WTC11 (cell line): Measurements from ENCODE around the gene ARMC2.

Experiments
- CTCF ChIP-seq: fragments of 200-600 bp; IDR thresholded peaks from 2 replicates; pipeline ENCODE4 v1.8.0; 2022; ENCODE audit warnings: antibody characterized with exemption
- FOXK1 ChIP-seq: sonication (generic); formaldehyde crosslinking; IDR thresholded peaks from 2 replicates; pipeline ENCODE4 v1.8.0; 2022; ENCODE audit warnings: mild to moderate bottlenecking, moderate library complexity, missing genetic modification reagents
- TCF7 ChIP-seq: sonication (generic); formaldehyde crosslinking; IDR thresholded peaks from 2 replicates; pipeline ENCODE4 v1.8.0; 2022; ENCODE audit warnings: mild to moderate bottlenecking, low read depth, missing genetic modification reagents, moderate library complexity
- USF2 ChIP-seq: sonication (generic); formaldehyde crosslinking; IDR thresholded peaks from 2 replicates; pipeline ENCODE4 v1.8.1; 2023; ENCODE audit warnings: mild to moderate bottlenecking, missing genetic modification reagents, moderate library complexity
- ZNF416 ChIP-seq: fragments of 250-450 bp; sonication (Bioruptor Pico); IDR thresholded peaks from 2 replicates; pipeline ENCODE4 v1.9.0; 2021; ENCODE audit warnings: mild to moderate bottlenecking, inconsistent platforms

- no peak for TF ChIP-seq TCF7
- TF ChIP-seq ZNF416 (CRISPR knock-in tag) = no peak
- no peak for TF ChIP-seq CTCF
- no peak for TF ChIP-seq FOXK1 (CRISPR knock-in tag)
- no peak for TF ChIP-seq USF2 (CRISPR knock-in tag)
Measured at GRCh38 chr6:109000289-109000688, 152.1 kb downstream of the ARMC2 start.
